ENCODE results near the gene CSRP2.

Gene CSRP2

GRCh38 chr12:76898442-76898841 is 19.6 kb upstream of the CSRP2 start:
- Mint-ChIP-seq H3K36me3 (ENCODE audit: low read depth) (peaks cover 4% of the 10 kb centered on the region), H3K4me3 (no peak overlapping the region), H3K27me3 (ENCODE audit: low read depth, poor library complexity) (peaks cover 10% of the 10 kb centered on the region), H3K9me3 (peaks cover 36% of the 10 kb centered on the region), H3K4me1 (peaks cover 6% of the 10 kb centered on the region), H3K27ac (no peak overlapping the region)
- no peak for TF ChIP-seq CTCF (IDR thresholded peaks at IDR 0.05)
- DNase-seq: no peak

- no peak for TF ChIP-seq CTCF (IDR thresholded peaks at IDR 0.05)
- H3K4me3 Mint-ChIP-seq: no peak overlapping the region
- H3K4me1 Mint-ChIP-seq: no peaks in the 10 kb centered on the region
- DNase-seq: no peak
- H3K27me3 Mint-ChIP-seq (ENCODE audit: low read depth, poor library complexity): peaks cover 10% of the 10 kb centered on the region
- no peak overlapping the region for H3K27ac Mint-ChIP-seq
- peaks cover 12% of the 10 kb centered on the region for H3K36me3 Mint-ChIP-seq (ENCODE audit: low read depth)
- peaks cover 49% of the 10 kb centered on the region for H3K9me3 Mint-ChIP-seq
These were observed 17.5 kb upstream of the CSRP2 start for GRCh38 chr12:76896274-76896673.

GRCh38 chr12:76895796-76896195 is 17.0 kb upstream of the CSRP2 start:
- TF ChIP-seq CTCF (IDR thresholded peaks at IDR 0.05): no peak
- Mint-ChIP-seq H3K27me3 (ENCODE audit: low read depth, poor library complexity) (peaks cover 10% of the 10 kb centered on the region), H3K9me3 (peaks cover 49% of the 10 kb centered on the region), H3K4me3 (no peak overlapping the region), H3K27ac (no peak overlapping the region), H3K4me1 (peaks cover under 1% of the 10 kb centered on the region), H3K36me3 (ENCODE audit: low read depth) (peaks cover 12% of the 10 kb centered on the region)
- DNase-seq: no peak

GRCh38 chr12:76891609-76892008 is 12.8 kb upstream of the CSRP2 start:
- H3K4me3 Mint-ChIP-seq: no peak overlapping the region
- DNase-seq: no peak
- H3K4me1 Mint-ChIP-seq: peaks cover 11% of the 10 kb centered on the region
- peaks cover 40% of the 10 kb centered on the region for H3K9me3 Mint-ChIP-seq
- peaks cover 2% of the 10 kb centered on the region for H3K27me3 Mint-ChIP-seq (ENCODE audit: low read depth, poor library complexity)
- no peak overlapping the region for H3K27ac Mint-ChIP-seq
- TF ChIP-seq CTCF (IDR thresholded peaks at IDR 0.05): no peak
- peaks cover 12% of the 10 kb centered on the region for H3K36me3 Mint-ChIP-seq (ENCODE audit: low read depth)

GRCh38 chr12:76890151-76891143 is 11.6 kb upstream of the CSRP2 start:
- H3K9me3 Mint-ChIP-seq: peaks cover 30% of the 10 kb centered on the region
- no peaks in the 10 kb centered on the region for H3K27me3 Mint-ChIP-seq (ENCODE audit: low read depth, poor library complexity)
- no peak for DNase-seq
- peaks cover 12% of the 10 kb centered on the region for H3K36me3 Mint-ChIP-seq (ENCODE audit: low read depth)
- no peak for TF ChIP-seq CTCF (IDR thresholded peaks at IDR 0.05)
- no peak overlapping the region for H3K4me3 Mint-ChIP-seq
- H3K4me1 Mint-ChIP-seq: peaks cover 11% of the 10 kb centered on the region
- H3K27ac Mint-ChIP-seq: peak overlapping the region; percentile 53
